HG02981 (cell line): ENCODE results near the gene GNAI2.
"Not testable (repeated sequence)": the region's sequence is repeated elsewhere in the genome, so short reads cannot be mapped to it uniquely, and the experiment has no call there.

ENCODE experiments used
- ATAC-seq: cut with Tn5 transposase; IDR thresholded peaks from one replicate; pipeline ENCODE4 v1.9.1; 2021; ENCODE audit warnings: mild to moderate bottlenecking, moderate library complexity; ENCODE audit not compliant: unreplicated experiment

Gene GNAI2

GRCh38 chr3:50204804-50205412, 31.1 kb upstream of the GNAI2 start, which contains the start of gene SLC38A3:
Gene SLC38A3 (plus strand): TSS chr3:50205271. CDS start chr3:50214200, 8,929 bp downstream.
- no peak for ATAC-seq

DNA sequence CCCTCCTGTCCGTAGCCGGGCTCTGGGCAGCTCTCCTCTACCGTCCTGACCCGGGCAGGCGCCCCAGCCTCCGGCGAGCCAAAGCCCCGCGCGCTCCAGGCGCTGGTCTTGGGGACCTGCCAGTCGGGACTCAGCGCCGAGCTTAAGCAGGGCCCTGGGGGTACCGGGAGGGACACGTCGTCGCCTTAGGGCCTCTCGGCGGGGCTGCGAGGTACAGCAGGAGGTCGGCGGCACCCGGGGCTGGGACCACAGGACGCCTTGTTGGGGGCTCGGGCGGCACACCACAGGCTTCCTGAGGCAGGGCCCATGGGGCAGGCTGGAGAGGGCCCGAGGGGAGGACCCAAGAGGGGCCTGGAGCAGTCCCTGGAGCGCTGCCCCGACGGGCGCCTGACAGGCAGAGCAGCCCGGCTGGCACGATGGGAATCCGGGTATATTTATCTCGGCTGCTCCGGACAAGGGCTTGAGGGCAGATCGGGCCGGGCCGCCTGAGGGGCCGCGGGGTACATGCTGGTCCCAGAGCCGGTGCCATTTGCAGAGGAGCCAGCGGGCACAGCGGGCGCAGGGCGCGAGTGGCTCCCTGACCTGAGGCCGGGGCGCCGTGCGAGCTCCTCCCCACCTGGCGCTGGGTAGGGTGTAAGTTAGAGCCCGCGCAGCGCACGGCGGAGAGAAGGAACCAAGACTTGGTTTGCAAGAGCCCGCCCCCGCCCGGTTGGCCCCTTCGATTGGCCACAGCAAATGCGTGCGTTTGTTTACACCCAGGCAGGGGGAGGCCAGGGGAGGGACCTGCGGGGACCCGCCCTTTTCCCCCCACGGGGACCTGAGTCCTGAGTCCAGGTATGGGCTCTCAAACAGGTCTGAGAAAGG, 30.4 kb upstream of the GNAI2 start:
- ATAC-seq: no peak

DNA sequence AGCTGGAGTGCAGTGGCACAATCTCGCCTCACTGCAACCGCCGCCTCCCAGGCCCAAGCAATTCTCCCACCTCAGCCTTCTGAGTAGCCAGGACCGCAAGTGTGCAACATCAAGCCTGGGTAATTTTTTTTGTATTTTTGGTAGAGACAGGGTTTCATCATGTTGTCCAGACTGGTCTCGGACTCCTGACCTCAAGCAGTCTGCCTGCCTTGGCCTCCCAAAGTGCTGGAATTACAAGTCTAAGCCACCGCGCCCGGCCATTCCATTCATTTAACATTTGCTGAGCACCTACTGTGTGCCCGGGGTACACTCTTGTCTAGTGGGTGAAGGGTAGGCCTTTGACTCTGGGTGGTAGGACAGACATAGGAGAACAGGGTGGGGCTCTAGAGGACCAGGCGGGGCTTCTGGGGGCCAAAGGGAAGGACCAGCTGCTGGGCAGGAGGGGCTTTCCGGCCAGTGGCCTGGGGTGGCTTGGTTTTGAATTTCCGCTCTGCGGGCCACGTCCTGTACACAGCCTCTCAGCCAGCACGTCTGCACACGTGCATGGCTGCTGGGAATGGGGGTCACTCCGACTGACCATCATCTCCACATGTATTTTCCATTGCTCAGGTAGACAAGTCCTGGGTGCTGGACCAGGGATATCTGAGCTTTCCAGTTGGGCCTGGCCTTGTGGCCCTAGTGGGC, 28.5 kb upstream of the GNAI2 start:
- no peak for ATAC-seq

DNA sequence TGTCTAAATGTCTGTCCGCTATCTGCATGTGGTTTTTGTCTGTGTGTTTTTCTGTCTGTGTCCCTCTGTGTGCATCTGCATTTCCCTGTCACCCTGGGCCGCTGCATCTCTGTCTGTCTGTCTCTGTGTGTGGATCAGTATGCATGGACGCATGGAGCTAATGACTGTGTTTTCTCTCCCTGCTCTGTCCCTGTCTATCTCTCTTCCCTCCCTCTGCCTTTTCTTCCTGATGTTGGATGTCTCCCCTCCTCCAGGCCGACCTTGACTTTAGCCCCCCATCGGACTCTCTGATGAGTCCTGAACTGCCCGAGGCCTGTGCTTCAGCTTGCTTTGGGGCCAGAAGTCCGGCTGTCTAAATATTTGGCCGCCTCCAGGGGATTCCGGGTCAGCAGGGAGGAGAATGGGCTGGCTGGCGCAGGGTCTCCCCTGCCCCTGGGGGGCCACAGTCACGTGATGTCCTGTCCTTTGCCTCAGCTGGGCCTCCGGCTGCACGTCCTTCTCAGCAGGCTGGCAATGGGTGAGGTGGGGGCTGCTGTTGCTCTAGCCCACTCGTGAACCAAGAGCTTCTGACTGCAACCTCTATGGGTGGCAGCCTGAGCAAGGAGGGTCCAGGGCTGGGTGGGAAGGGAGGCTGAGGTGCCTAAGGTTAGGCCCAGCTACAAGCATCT, 27.2 kb upstream of the GNAI2 start:
- no peak for ATAC-seq

DNA sequence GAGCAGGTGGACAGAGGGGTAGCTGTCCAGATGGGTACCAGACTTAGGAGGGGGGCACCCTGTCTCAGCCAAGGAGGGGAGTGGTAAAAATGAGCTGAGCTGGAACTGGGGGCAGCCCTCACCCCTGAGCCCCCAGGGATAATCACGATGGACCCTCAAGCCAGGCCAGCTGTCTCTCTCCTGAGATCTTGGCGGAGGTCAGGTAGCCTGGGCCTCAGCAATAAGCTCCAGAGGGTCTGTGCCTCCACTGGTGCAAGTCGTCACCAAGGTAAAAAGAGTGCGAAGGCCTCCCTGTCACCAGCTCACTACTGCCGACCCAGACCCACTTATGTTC, 25.9 kb upstream of the GNAI2 start:
- ATAC-seq: no peak

GRCh38 chr3:50210510-50211367, 25.3 kb upstream of the GNAI2 start:
- no peak for ATAC-seq

DNA sequence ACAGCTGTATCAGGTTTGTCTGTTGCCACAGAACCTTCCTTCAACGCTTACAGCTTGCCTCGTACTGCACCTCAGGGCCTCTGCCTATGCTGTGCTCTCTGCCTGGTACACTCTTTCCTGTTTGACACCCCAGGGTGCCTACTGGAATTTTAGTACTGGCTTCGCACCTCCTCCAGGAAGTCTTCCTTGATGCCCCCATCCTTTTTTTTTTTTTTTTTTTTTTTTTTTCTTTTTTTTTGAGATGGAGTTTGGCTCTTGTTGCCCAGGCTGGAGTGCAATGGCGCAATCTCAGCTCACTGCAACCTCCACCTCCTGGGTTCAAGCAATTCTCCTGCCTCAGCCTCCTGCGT, 24.7 kb upstream of the GNAI2 start:
- not testable (repeated sequence) for ATAC-seq

- ATAC-seq: no peak
Measured at GRCh38 chr3:50211930-50212329, 24.1 kb upstream of the GNAI2 start.

DNA sequence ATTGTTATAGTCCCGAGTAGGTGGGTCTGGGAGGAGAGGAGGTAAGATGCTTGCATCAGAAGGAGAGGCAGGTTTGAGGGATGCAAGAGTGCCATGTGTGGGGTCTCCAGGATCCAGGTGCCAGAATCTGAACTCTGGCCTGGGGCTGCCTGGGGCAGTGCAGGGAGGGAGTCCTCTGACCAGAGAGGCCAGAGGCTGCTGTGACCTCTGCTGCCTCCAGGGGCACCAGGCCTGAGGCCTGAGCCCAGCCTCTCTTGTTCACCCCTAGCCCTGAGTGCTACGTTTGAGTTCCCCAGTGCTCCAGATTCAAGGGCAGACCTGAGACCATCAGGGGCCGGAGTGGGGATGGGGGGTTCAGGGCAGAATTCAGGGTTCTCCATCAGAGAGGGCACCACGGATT, 23.5 kb upstream of the GNAI2 start:
- no peak for ATAC-seq

GRCh38 chr3:50212971-50213370, 23.0 kb upstream of the GNAI2 start:
- no peak for ATAC-seq

GRCh38 chr3:50213373-50213772, 22.6 kb upstream of the GNAI2 start:
- no peak for ATAC-seq

- no peak for ATAC-seq
Measured at GRCh38 chr3:50214824-50215223, 21.2 kb upstream of the GNAI2 start.

DNA sequence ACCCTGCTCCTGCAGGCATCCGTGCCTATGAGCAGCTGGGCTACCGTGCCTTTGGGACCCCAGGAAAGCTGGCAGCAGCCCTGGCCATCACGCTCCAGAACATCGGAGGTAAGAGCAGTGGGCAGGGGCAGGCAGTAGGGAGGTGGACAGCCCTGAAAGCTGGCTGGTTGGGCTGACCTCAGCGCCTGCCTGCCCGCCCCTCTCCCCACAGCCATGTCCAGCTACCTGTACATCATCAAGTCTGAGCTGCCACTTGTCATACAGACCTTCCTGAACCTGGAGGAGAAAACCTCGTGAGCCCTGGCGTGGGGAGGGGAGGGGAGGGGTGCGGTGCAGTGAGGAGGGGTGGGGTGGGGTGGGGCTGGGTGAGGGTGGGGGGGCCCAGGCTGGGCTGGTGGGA, 20.5 kb upstream of the GNAI2 start:
- no peak for ATAC-seq

DNA sequence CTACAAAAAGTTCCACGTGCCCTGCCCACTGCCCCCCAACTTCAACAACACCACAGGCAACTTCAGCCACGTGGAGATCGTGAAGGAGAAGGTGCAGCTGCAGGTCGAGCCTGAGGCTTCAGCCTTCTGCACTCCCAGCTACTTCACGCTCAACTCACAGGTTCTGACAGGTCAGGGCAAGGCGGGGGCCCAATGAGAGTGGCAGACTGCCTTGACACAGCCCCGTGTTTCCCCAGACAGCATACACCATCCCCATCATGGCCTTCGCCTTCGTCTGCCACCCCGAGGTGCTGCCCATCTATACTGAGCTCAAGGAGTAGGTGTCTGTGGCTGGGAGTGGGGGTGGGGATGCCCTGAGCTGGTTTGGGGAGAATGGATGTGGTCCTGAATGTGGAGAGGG, 18.3 kb upstream of the GNAI2 start:
- no peak for ATAC-seq

- no peak for ATAC-seq
Measured at GRCh38 chr3:50218448-50218847, 17.6 kb upstream of the GNAI2 start.

GRCh38 chr3:50219285-50219684, 16.7 kb upstream of the GNAI2 start:
- ATAC-seq: no peak

GRCh38 chr3:50220109-50220508, 15.9 kb upstream of the GNAI2 start:
- no peak for ATAC-seq

DNA sequence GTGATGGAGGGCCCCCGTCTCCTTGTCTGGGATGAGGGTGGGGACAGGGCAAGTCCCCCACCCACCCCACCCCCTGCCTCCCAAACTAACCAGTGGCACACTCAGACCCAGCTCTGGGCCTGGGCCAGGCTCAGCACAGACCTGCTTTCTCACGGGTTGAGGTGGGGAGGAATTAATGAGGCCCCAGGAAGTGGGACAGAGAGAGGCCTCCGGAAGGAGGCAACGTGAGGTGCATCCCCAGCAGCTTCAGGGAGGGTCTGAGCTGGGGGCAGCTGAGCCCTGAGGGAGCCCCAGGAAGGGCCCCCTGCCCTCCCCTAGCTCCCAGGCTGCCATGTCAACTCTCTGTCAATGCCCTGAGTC, 15.0 kb upstream of the GNAI2 start:
- ATAC-seq: no peak

GRCh38 chr3:50221411-50222168, 14.4 kb upstream of the GNAI2 start:
- ATAC-seq: no peak

DNA sequence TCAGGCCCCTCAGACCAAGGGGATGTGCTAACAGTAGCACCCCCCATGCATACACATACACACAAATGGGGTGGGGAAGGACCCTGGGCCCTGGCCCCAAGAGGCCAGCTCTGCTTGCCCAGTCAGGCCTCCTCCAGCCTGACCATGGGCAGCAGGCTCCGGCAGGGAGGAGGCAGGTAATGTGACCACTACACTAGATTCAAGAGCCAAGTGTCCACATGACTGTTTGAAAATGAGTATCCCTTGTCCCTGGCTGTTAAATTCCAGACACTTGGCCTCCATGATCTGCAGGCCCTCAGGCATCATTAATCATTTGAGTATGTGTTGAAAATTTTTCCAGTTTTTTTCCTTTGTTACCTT, 13.9 kb upstream of the GNAI2 start:
- no peak for ATAC-seq
